Measurements from ENCODE around the gene KCNJ11.
A peak's percentile ranks its signal among the peaks of the same experiment; 100 is the strongest.

Gene KCNJ11

DNA sequence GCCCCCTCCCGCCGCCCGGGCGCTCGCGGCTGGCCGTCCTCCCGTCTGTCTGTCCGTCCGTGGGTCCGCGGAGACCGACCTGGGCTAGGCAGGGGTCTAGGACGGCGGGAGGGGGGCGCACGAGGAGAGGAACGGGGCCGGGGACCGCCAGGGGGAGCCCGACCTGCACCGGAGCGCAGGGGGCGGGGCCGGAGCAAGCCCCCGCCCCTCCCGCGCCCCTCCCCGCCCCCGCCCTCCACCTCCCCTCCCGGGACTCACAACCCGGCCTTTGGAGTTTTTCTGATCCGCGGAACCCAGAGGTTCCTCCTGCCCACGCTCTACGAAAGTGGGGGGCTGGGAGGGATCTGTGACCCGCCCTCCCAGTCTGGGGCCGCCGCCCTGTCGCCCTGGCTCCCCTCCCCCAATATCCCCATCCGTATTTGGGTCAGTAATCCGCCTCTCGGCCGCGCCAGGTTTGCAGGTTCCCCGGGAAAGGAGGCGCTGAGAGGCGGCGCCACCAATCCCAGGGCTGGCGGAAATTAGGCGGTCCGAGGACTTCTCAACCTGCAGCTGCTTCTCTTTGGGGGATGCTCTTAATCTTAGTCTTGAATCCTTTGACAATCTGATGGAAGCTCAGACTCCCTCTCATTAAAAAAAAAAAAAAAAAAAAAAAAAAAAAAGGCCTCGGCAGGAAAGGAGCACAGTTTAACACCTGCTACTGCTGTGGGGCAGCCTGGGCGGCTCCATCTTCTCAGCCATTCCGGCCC lies 925 bp upstream of the KCNJ11 start:
- peak; percentile 78 for DNase-seq

DNA sequence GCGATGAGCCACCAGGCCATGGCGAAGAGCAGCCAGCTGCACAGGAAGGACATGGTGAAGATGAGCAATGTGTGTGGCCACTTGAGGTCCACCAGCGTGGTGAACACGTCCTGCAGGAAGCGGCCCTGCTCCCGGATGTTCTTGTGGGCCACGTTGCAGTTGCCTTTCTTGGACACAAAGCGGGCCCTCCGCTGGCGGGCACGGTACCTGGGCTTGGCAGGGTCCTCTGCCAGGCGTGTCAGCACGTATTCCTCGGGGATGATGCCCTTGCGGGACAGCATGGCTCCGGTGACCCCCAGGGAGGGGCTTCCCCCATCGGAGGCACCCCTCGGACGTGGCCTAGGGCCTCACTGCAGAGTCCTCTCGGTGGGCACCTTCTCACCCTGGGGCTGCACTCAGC lies 648 bp downstream of the KCNJ11 start:
- no peak for DNase-seq

DNA sequence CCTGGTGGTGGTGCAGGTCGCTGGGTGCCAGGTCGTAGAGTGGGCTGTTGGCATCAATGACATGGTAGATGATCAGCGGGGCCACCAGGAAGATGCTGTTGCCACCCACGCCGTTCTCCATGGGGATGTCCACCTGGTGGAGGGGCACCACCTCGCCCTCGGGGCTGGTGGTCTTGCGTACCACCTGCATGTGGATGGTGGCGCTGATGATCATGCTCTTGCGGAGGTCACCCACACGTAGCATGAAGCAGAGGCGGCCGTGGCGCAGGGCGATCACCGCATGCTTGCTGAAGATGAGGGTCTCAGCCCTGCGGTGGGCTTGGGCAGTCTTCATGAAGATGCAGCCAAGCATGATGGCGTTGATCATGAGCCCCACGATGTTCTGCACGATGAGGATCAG lies 1.2 kb downstream of the KCNJ11 start:
- no peak for DNase-seq

DNA sequence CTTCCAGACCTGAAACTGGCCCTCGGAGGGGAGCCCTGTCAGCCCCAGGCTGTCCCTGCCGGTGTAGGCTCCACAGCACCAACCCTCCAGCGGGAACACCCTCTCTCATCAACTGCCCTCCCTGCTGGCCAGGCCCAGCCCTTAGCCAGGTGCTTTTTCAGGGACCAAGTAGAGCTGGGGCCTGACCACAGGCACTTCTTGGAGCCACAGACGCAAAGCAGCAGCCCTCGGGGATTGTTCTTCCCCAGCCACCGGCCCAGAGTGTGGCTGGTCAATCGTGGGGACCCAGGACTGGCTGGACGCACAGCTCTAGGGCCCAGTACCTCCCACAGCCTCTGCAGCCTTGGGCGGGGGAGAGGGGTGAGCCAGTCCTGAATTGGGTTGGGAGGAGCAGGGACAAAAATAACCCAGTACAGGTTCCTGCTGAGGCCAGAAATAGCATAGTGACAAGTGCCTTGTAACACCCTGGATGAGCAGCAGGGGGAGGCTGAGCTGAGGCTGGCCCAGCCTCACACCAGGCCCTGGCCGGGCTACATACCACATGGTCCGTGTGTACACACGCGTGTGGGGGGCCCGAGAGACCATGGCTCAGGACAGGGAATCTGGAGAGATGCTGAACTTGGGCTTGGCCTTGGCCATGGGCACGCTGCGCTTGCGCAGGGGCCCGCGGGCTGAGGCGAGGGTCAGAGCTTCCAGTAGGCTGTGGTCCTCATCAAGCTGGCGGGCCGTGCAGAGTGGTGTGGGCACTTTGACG lies 2.0 kb downstream of the KCNJ11 start:
- no peak for DNase-seq

DNA sequence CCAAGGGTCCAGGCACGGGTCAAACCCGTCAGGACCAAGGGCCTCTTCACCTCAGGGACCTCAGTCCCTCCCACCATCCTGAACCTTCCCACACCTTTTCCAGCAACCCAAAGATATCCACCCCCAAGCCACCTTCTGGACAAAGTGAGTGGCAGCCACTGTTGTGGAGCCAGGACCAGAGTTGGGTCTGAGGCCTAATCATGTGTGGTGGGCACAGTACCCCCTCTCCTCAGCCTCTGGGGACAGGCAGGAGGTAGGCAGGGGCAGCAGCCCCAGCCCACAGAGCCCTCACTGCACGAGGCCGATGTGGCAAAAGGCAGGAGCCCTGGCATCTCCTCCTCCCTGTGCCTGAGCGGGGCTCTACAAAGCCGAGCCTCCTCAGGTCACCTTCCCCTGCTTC lies 2.5 kb downstream of the KCNJ11 start:
- no peak for DNase-seq

DNA sequence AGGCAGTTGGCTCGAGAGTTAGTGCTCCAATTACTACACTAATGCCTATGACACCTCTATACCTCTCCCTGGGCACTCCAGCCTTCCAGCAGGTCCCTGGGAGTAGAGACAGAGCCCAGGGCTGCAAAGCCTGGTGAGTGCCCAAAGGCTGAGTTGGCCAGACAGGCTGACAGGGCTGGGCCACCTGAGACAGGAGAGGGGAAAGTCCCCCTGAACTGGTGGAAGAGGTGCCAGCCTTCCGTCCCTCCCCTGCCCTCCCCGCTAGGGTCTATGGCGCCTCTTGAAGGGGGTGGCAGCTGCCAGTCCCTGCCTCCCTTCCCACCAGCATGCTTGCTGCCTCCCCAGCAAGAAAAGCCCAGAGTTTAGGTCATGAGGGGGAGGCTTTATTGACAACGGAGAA lies 3.0 kb downstream of the KCNJ11 start:
- no peak for DNase-seq

DNA sequence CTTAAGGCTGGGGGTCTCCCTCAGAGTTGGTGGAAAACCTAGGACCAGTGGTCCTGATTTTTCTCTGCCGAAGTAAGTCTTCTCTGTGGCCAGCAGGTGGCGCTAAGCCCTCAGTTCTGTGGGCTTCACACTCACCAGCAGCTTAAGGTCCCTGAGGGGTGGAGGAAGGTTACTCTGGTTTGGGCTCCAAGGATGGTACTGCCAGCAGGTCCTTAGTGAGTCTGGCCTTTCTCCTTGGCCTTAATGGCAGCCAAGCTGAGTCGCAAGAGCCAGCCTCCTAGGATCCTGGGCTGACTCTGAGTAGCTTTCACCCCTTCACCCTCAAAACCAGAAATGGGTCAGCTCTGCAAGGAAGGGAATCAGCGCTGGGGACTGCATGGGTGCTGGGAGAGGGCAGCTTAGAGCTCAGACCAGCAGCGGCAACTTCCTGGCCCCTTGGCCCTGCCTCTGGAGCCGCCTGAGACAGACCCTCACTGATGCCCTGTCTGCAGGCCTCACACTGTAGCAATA lies 4.4 kb downstream of the KCNJ11 start:
- DNase-seq: peak; percentile 80

DNA sequence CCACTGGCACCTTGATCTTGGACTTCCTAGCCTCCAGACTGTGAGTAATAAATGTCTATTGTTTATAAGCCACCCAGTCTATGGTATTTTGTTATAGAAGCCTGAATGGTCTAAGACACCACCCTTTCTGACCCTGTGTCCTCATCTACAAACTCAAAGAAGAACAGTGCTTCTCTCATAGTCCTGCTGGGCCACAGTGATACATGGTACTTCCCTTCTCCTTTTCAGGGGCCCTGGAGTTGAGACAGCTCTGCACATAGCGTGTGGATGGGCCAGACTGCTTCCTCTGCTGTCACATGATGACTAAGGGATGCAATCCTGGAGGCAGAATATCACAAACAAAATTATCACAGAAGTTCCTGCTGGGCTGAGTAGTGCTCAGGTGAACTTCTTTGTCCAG lies 5.0 kb downstream of the KCNJ11 start:
- no peak for DNase-seq

DNA sequence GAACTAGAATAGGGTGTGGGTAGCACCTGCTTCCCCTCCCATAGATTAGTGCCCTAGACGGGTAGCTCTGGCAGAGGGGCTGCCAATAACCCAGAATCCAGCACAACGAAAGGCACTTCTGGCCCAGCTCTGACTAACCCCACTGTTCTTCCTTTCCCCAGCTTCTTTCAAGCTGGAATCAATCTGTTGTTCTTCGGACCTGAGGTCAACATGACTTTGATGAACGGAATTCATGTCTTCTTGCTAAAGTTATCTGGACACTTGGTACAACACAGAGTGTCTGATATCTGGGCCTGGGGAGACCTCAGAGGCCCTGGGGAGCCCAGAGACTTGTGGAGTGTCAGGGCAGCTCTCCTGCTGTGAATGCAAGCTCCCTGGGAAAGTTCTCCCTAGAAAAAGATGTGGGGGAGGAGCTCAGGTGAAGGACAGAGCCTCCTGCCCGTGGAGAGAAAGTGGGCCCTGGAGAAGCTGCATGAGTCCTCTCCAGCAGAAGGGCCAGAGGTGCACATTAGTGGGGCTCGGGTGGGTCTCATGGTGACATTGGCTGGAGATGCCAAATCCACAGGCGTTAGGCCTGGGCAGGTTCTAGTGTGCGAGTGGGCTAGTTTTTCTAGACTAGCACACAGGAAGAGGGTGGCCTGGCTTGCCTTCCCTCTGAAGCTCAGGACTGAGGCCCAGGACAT lies 6.3 kb downstream of the KCNJ11 start:
- DNase-seq: no peak

DNA sequence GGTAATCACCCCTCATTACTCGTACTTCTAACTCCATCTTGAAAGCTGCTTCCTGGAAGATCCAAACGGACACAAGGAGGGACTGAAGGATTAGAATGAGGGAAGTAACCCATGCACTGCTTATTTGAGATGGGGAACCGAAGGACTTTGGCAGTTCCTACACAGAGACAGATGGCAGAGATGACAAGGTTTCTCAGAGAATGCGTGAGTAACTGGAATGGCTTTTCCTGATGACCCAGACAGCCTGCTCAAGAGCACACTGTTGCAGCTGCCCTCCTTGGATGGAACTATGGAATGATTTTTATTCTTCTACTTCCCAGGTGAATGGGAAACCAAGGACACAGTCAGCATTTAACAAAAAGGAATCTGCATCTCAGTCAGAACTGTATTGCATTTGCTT lies 7.3 kb downstream of the KCNJ11 start:
- no peak for DNase-seq

DNA sequence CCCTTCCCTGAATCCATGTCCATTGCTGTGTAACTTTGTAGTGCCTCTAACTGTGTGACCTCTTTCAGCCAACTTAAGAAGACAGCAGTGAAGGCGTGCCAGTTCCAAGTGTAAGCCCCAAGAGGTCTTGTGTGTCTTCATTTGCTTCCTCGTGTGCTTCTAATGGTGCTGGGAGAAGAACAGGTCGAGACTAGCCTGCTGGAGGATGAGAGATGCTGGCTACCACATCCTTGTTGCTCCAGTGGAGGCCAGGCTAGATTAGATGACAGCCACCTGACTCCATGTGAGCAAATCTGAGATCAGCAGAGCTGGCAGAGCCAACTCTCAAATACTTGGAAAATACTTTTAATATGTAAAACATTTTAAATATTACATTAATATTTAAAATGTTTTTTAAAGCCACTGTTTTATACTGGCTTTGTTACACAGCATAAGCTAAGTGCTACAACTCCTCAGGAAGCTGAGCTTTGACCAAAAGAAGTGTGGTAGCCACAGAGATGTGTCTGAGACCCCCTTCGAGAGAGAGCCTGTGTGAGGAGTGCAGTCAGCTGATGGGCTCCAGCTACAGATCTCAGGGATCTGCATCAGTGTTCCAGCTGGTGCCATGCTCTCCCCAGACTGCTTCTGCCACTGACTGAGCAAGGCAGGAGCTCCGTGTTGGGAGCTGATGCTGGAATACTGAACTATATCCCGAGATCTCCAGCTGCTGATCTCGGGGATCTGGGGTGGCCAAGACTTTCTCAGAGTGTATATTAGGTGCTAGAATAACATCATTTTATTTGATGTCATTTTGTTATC lies 8.9 kb downstream of the KCNJ11 start:
- no peak for DNase-seq

DNA sequence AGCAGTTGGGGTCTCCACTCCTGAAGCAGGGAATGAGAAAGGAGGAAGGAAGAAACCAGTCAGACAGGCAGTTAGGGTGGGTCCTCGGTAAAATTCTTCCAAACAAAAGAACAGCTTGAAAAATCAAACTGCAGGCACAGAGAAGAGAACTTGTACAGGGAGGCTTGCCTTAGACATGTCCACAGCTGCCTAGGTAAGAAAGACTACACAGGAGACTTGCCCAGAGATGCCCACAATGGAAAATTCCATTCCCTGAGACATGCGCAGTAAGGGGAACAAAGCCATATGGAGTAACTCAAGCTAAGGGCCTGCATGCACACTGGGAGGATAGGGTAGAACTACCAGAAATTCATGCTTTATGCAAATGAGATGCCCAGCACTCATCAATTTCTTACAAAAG lies 9.8 kb downstream of the KCNJ11 start:
- DNase-seq: no peak

DNA sequence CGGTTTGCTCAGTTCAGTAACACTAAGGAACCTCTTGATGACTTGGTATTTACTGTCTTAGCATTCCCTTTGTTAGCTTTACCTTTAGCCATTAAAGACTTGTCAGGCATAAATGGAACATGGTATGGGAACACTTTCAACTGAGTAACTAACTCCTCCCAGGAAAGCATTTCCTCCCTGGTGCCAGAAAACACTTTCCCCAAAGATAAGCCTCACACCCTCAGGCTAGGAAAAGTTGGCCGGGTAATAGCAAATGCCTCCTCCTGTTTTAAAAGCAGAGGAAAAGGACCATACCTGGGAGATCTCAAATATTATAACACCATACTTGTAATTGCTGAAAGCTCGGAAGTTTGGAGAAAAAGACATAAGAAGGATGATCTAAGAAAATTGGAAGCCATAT lies 12.0 kb downstream of the KCNJ11 start:
- no peak for DNase-seq

DNA sequence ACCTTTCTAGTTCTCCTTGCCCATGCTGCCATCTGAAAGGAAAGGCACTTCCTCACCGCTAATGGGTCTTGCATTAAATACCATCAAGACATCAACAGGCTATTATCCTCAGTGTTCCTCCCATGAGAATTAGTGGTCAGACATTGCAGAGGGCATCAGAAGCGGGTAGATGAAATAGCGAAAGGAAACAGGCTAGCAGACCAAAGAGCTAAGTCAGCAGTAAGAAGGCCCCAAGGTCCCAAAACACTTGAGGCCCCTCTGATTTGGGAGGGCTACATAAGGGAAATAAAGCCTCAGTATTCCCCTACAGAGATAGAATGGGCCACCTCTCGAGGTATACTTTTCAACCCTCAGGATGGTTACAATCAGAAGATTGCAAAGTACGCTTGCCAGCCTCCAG lies 12.9 kb downstream of the KCNJ11 start:
- no peak for DNase-seq

DNA sequence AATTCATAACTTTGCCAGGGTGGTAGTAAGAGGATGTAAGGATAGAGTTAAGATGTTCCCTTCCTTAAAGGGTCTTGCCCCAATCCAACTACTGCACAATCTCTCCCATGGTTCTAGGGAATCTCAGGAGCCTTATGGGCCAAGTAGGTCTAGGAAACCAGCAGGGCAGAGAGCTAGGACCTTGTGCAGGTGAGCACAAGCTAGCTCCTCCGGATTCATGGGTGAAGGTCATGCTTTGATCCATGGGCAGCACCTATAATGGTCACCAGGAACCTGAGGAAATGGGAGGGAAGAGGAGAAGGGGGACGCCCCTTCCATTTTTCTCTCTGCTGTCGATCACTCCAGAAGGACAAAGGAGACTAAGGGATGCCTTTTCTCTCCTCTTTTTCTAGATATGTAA lies 16.8 kb downstream of the KCNJ11 start:
- no peak for DNase-seq

DNA sequence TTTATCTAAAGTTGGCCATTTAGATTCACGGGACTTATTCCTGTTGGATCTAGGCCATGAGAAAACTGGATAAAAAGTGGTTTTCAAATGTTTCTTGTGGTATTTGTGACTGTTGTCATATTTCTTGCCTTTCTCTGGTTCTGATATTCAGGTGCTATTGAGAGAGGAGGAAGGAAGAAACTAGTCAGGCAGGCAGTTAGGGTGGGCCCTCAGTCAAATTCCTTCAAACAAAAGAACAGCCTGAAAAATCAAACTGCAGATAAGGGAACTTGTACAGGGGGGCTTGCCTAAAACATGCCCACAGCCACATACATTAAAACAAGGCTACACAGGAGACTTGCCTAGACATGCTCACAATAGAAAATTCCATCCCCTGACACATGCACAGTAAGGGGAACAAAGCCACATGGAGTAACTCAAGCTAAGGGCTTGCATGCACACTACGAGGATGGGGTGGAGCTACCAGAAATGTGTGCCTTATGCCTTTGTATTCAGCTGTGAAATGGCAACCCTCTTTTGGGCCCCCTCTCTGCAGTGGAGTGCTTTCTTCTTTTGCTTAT lies 18.7 kb downstream of the KCNJ11 start:
- DNase-seq: no peak

DNA sequence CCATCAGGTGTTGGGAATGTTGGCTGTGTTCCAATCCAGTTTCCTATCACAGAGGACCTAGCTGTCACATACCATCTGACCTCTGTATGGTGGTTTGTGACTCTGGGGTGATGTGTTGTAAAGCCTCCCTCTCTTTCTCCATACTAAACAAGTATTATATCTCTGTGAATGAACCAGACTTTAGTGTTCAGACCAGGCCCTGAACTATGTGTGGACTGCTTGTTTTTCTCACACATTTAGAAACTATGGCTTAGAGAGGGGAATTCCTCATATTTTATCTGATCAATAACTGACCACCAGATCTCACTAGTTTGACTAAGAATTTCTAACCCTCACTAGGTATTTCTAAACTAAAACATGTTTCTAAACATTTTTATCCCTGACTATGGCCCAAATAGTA lies 19.4 kb downstream of the KCNJ11 start:
- DNase-seq: no peak

DNA sequence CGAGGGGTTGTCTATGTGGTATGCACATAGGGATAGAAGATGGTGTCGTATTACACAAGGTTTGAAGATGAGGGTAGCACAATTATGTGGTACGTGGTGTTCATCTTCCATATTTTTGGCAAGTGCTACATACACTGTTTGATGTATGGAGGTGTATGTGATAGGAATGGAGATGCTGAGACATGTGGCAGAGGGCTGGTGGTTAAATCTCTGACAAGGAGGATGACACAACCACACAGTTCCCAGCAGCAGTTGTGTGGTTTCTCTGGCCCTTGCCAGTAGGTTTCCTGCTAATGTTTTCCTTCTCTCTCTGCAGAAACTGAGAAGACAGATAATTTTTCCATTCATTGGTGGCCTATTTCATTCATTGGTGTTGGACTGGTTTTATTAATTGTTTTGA lies 19.9 kb downstream of the KCNJ11 start:
- no peak for DNase-seq

DNA sequence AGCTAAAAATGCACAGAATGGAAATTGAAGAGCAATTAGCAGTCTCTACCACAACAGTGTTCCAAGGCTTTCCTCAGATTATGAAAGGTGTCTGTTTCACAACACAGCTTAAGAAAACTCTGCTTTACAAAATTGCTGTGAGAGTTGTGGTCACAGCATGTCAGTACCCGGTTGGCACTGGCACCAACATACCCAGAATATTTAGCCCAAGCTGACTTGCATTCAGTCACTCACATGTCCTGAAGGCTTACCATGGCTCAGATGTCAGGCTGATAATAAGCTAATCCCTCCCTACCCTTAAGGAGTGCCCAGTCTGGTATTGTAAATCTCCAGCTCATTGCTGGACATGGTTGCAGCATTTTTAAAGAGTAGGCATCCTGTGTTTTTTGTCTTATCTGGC lies 22.0 kb downstream of the KCNJ11 start:
- no peak for DNase-seq

DNA sequence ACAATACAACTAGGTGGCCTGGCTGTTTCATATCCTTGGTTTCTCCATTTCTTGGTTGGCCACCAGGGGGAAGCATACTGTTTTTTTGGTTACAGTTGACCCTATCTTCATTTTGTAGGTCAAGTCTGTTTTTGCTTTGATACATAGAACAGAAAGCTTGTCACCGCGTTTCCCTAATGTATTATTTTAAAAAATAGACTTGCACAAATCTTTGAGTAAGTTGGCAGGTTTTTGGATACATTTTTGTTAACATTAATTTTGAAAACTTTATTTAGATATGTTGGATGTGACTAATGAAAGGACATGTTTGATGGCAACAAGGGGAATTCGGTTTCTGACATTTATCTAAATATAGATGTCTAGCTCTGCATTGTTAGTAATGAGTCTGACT lies 33.9 kb downstream of the KCNJ11 start:
- DNase-seq: peak; percentile 47

DNA sequence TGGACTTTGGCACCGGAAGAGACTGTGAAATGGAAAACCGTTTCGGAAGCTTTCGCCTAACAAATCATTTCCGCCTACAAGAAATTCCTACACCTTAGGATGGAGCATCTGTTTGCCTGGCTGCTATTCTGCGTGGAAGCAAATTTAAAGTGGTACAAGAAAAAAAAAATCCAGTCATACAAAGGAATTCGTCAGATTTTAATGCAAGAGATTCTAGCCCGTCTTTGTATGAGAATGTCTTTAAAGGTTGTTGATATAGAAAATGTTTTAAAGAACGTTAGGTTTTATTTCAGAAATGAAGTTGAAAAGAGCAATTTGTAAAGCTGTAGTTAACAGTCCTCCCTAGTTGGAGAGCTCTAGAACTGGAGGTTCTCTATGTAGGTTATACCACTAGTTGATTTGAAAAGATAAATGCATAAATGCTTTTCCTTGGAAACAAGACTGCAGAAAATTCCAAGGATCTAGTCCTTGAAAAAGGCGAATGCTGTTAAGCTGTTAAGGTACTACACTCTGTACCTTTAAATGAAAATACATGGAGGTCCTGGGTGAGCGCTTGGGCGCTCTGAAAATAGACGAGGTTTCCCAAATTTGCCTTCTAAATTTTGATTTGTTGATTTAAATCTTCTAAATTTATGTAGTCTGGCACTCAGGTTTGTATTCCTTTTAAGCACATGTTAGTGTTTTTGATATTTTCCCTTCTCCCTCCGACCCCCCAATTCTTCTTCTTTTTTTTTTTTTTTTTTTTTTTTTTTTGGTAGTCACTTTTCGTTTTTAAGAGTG lies 34.4 kb downstream of the KCNJ11 start:
- no peak for DNase-seq

All from effector CD4-positive, alpha-beta T cell (primary cell).